Astrocyte of the hippocampus (primary cell): ENCODE results near the gene CFL1.

ENCODE experiments used
- DNase-seq: peaks from one replicate; pipeline ENCODE4 v3.0.0; 2011; ENCODE audit warnings: low read depth, low spot score

Gene CFL1

GRCh38 chr11:65888163-65888814 lies 30.3 kb upstream of the CFL1 start, which contains the start of gene FIBP:
FIBP (minus strand) TSS chr11:65888471; CDS start chr11:65888418, 53 bp downstream.
- DNase-seq = peak; percentile 99

GRCh38 chr11:65887723-65888162 lies 29.8 kb upstream of the CFL1 start:
- DNase-seq = no peak

DNA sequence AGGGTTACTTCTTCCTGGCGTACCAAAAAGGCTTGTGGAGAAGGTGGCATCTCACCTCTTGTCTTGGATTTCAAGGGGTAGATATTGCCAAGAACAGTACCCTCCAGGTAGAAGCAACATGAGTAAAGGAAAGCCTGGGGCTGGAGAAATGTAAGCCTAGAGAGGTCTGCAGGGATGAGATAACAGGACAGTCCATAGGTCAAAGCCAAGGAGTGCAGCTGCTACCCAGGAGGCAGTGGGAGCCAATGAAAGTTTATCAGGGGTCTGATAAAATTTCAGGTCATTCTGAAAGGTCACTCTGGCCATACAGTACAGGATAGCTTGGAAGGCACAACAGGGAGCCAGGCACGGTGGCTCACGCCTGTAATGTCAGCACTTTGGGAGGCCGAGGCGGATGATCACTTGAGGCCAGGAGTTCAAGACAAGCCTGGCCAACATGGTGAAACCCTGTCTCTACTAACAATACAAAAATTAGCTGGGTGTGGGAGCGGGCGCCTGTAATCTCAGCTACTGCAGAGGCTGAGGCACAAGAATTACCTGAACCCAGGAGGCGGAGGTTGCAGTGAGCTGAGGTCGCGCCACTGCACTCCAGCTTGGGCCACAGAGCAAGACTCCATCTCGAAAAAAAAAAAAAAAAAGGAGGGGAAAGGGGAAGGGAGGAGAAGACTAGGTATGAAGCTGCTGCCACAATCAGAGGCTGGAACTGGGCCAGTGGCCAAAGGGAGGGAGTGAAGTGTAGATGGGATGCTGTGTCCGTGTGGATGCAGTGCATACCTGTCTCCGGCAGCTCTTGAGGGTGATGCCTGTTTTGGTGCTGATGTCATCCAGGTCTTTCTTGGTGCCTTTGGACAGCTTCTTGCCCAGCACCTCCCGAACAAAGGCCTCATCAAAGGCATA lies 29.1 kb upstream of the CFL1 start:
- peak; percentile 24 for DNase-seq

DNA sequence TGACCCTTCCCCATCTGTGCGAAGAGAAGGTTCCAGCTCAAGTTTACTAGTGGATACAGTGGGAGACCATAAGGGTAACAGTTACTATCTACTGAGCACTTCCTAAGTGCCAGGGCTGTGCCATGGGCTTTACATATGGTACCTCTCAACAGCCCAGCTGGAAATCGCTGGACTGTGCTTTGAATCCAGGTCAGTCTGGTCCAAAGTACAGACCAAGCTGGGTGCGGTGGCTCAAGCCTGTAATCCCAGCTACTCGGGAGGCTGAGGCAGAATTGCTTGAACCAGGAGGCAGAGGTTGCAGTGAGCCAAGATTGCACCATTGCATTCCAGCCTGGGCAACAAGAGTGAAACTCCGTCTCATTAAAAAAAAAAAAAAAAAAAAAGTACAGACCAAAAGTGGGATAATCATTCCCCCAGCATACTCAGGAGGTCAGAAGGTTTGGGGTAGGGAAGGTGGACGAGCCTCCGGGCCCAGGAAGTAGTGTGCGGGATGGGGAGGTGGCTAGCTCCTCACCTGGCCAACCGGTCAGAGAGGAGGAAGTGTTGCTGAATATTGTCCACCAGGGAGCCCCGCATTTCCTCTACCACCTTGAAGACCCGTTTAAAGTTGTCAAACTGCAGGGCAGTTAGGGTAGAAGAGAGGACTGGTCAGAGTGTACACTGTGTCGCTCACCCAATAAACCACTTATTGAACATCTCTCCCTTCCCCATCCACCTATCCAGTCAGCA lies 28.0 kb upstream of the CFL1 start:
- DNase-seq = no peak

GRCh38 chr11:65885231-65885630 lies 27.3 kb upstream of the CFL1 start:
- DNase-seq = no peak

GRCh38 chr11:65884716-65885092 lies 26.7 kb upstream of the CFL1 start:
- DNase-seq = peak; percentile 89

- no peak for DNase-seq
These were observed 26.1 kb upstream of the CFL1 start for GRCh38 chr11:65883786-65884715.

DNA sequence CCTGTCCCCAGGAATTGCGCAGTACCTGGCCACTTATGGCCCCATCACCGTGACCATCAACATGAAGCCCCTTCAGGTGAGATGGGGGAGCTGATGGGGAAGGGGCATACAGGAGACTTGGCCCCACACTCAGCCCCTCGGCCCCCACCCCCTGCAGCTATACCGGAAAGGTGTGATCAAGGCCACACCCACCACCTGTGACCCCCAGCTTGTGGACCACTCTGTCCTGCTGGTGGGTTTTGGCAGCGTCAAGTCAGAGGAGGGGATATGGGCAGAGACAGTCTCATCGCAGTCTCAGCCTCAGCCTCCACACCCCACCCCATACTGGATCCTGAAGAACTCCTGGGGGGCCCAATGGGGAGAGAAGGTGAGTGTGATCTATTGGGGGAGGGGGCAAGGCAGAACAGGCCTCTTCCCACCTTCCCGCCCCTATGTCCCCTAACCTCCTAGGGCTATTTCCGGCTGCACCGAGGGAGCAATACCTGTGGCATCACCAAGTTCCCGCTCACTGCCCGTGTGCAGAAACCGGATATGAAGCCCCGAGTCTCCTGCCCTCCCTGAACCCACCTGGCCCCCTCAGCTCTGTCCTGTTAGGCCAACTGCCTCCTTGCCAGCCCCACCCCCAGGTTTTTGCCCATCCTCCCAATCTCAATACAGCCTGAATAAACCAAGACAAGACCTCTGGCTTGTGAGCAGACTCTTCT lies 25.2 kb upstream of the CFL1 start:
- DNase-seq = no peak

GRCh38 chr11:65882120-65883057 lies 24.4 kb upstream of the CFL1 start:
- DNase-seq = no peak

GRCh38 chr11:65880844-65881421 lies 23.0 kb upstream of the CFL1 start:
- DNase-seq = peak; percentile 18

- no peak for DNase-seq
These were observed 22.0 kb upstream of the CFL1 start for GRCh38 chr11:65880027-65880426.

DNA sequence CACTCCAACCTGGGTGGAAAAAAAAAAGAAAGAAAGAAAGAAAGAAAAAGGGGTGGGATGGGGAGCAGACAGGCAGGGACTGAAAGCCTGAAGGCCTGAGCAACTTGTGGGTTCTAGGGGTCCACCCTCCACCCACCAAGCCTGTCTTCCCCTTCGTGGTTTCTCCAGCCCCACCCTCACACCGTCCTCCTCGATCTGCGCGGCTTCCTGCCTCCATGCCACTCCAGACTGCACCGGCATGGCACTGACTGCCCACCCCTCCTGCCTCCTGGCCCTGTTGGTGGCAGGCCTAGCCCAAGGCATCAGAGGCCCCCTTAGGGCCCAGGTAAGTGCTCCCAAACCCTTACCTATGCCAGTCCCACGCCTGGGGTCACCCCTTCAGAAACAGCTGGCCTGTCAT lies 21.6 kb upstream of the CFL1 start, which contains the start of gene CTSW:
Gene CTSW, plus strand, starts transcription at position 221 of the 400 bp plus-strand sequence. Its CDS starts 18 bp downstream, at position 239.
- no peak for DNase-seq

GRCh38 chr11:65873318-65874156 lies 15.6 kb upstream of the CFL1 start:
- DNase-seq = peak; percentile 98

DNA sequence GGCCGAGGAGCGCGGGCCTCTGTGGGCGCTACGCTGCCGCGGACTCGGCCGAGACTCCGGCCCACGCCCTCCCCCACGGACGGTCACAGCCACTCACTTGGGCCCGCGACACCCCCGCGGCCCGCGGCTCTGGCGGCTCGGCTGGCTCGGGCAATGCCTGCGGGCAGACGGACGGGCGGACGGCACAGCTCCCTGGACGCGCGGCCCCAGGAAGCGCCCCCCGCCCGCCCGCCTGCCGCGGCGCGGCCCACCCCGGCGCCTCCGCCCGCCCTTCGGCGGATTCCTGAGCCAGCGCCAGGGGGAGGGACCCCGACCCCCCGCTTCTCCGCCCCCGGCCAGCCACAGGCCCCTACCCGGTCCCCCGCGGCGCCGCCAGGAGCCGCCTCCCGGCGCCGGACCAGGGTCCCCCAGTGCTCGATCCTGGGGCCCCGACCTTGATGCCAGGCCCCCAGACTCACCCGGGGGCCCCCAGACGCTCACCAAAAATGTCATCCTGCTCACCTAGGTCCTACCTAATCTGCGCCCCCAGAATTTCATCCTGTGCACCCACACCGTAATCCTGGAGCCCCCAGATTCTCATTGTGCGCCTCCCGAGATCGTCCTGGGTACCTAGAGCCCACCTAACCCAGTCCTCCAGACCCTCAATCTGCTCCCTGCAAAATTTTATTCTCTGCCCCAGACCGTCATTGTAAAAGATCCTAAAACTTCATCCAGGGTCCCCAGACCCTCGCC lies 14.8 kb upstream of the CFL1 start, which contains the start of gene EFEMP2:
Gene EFEMP2, minus strand, starts transcription at position 215 of the 732 bp plus-strand sequence. CDS start 446 bp downstream, outside the sequence.
- peak; percentile 86 for DNase-seq

DNA sequence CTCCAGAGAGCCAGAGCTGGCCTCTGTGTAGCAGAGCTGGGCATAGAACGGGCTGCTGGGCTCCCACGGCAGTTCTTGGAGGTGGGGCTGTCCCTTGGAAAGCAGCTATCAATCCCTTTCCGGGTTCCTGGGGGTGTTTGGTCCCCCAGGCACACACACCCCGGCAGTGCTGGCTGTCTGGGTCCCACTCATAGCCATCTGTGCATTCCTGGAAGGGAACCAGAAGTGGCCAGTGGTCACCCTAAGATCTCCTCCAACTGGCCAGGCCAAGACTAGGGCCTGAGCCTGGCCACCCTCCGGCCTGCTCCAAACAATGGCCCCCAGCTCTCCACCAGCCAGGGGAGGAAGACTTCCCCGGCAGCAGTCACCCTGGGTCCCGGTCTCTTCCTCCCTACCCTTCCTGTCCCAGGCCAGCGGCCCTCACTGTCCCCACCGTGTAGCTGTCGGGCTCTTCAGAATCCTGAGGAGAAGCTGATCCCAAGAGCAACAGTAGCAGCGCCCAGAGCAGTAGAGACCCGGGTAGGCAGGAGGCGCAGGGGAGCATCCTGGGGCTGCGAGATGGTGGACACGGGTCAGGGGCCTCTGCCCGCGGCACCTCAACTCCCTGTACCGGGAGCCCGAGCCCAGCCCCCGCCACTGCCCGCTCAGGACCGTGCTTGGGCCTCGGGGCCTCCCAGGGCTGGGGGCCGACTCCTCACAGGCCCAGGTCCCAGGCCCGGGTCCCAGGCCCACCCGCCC lies 14.0 kb upstream of the CFL1 start:
- peak; percentile 67 for DNase-seq
